Endothelial cell of umbilical vein (primary cell): Measurements from ENCODE around the gene ATP1B3. TPM values are rescaled to one million over a fixed set of nuclear protein-coding genes. Genes with fewer than 3 reads are reported as not detected.
"Not testable (repeated sequence)": the region's sequence is repeated elsewhere in the genome, so short reads cannot be mapped to it uniquely, and the experiment has no call there.

ENCODE experiments used
- BruUV-seq: library from RNA; stranded (reverse); fragments of 400-500 nt; replicated peaks from 2 replicates; lab custom pipeline; 2021; lab: Mats Ljungman, UMichigan
- CTCF ChIA-PET: fragments of 300-600, 350-600 bp; sonication (Branson Sonifier 250); formaldehyde crosslinking; loops from one replicate; lab custom pipeline; 2021; ENCODE audit warnings: antibody characterized with exemption, inconsistent platforms; lab: Charles Lee
- POLR2A ChIA-PET: fragments of 300-600, 350-600 bp; sonication (Branson Sonifier 250); formaldehyde crosslinking; loops from one replicate; lab custom pipeline; 2021; ENCODE audit warnings: antibody characterized with exemption, inconsistent platforms; lab: Charles Lee
- DNase-seq: peaks from one replicate; pipeline ENCODE4 v3.0.0-alpha.2; 2011; ENCODE audit warnings: low read depth, low spot score
- FAIRE-seq: peaks from 2 replicates; lab custom pipeline; 2011; peaks lifted over from hg19 to GRCh38; lab: Jason Lieb, UNC
- H2AFZ ChIP-seq: 2 replicates; pipeline ENCODE4 v1.6.0; 2012; ENCODE audit warnings: low read depth, low read length, control low read depth, inconsistent platforms
- H3K27ac ChIP-seq: 2 replicates; pipeline ENCODE4 v1.5.1; 2011; ENCODE audit warnings: low read depth, mild to moderate bottlenecking, control low read depth, low read length, moderate library complexity; ENCODE audit not compliant: insufficient read depth
- H3K27me3 ChIP-seq, 2 experiments: 2 replicates each; pipeline versions ENCODE4 v1.6.0 to v1.6.1; 2011; ENCODE audit warnings: low read length in 2 of 2, mixed read lengths in 1 of 2; ENCODE audit not compliant: control insufficient read depth in 2 of 2, insufficient read depth in 2 of 2
- H3K36me3 ChIP-seq, 2 experiments: 2 replicates in 1 of 2; 3 replicates in 1 of 2; pipeline ENCODE4 v1.5.1; 2011; ENCODE audit warnings: low read length in 2 of 2, mild to moderate bottlenecking in 1 of 2, moderate library complexity in 1 of 2; ENCODE audit not compliant: control insufficient read depth in 2 of 2, insufficient read depth in 2 of 2; ENCODE audit errors: extremely low read depth in 1 of 2
- H3K4me1 ChIP-seq: 3 replicates; pipeline ENCODE4 v1.5.1; 2011; ENCODE audit warnings: mild to moderate bottlenecking, low read length; ENCODE audit not compliant: control insufficient read depth, insufficient read depth; ENCODE audit errors: extremely low read depth
- H3K4me2 ChIP-seq: 2 replicates; pipeline ENCODE4 v1.6.1; 2011; ENCODE audit warnings: low read length, control low read depth, mixed read lengths; ENCODE audit not compliant: insufficient read depth
- H3K4me3 ChIP-seq, 3 experiments: fragments of 200-600 bp in 1 of 3; sonication (generic), shearing (Covaris generic) in 1 of 3; replicated peaks in 1 of 3; 2 replicates each; pipeline ENCODE4 v1.5.1; 2011 to 2016; ENCODE audit warnings: control low read depth in 3 of 3, low read length in 3 of 3, mild to moderate bottlenecking in 2 of 3, inconsistent platforms in 1 of 3, low read depth in 1 of 3, moderate library complexity in 1 of 3; ENCODE audit not compliant: insufficient read depth in 1 of 3
- H3K79me2 ChIP-seq: 2 replicates; pipeline ENCODE4 v1.6.0; 2012; ENCODE audit warnings: low read length, inconsistent platforms; ENCODE audit not compliant: control insufficient read depth, insufficient read depth
- H3K9ac ChIP-seq: replicated peaks from 2 replicates; pipeline ENCODE3; 2011; ENCODE audit warnings: low read length, control low read depth; ENCODE audit not compliant: insufficient read depth; ENCODE audit errors: extremely low read depth
- H3K9me1 ChIP-seq: replicated peaks from 3 replicates; pipeline ENCODE4 v1.6.0; 2011; ENCODE audit warnings: mild to moderate bottlenecking, low read length; ENCODE audit not compliant: control insufficient read depth, insufficient read depth; ENCODE audit errors: extremely low read depth
- H3K9me3 ChIP-seq: replicated peaks from 2 replicates; pipeline ENCODE4 v1.5.1; 2012; ENCODE audit warnings: low read length, inconsistent platforms; ENCODE audit not compliant: control insufficient read depth, insufficient read depth
- H4K20me1 ChIP-seq: replicated peaks from 2 replicates; pipeline ENCODE3; 2011; ENCODE audit warnings: mild to moderate bottlenecking, low read length; ENCODE audit not compliant: control insufficient read depth, insufficient read depth; ENCODE audit errors: extremely low read depth
- JUN ChIP-seq: IDR thresholded peaks from 2 replicates; pipeline ENCODE4 v1.6.1; 2011; ENCODE audit warnings: borderline replicate concordance, low read depth; ENCODE audit not compliant: insufficient read length, insufficient read depth
- dilution Hi-C: fragments of 300-500 bp; cut with MboI; formaldehyde crosslinking; loops from one replicate; pipeline ENCODE4 v1.15.0; 2019; ENCODE audit warnings: low sequenced_read_pairs; ENCODE audit not compliant: extremely low pct_ligation_motif_present
- intact Hi-C: fragments of 100-400 bp; cut with micrococcal nuclease; formaldehyde crosslinking; loops from one replicate; pipeline ENCODE4 v1.10.0; 2022
- polyA plus RNA-seq, 4 experiments: library from polyadenylated mRNA; depleted of rRNA in 3 of 4; stranded (reverse) in 3 of 4; unstranded in 1 of 4; fragments of >200 nt; gene quantifications; 2 replicates each; pipeline versions ENCODE4 v1.2.1 to v1.2.3, GENCODE V29; 2011 to 2012; ENCODE audit warnings: missing spikeins in 1 of 4
- total RNA-seq: library from RNA; stranded (reverse); gene quantifications from 2 replicates; pipeline ENCODE4 v1.2.3, GENCODE V29; 2021
- TF ChIP-seq, protein P1 (sequence below): IDR thresholded peaks from 2 replicates; pipeline ENCODE4 v1.6.1; 2011; ENCODE audit not compliant: insufficient read depth, insufficient read length

The ATP1B3 gene
- total and polyA plus RNA-seq, 2 donors (not counting 3 experiments of a cell fraction or from before 2014, with no cell fraction given): 227 to 279 TPM

DNA sequence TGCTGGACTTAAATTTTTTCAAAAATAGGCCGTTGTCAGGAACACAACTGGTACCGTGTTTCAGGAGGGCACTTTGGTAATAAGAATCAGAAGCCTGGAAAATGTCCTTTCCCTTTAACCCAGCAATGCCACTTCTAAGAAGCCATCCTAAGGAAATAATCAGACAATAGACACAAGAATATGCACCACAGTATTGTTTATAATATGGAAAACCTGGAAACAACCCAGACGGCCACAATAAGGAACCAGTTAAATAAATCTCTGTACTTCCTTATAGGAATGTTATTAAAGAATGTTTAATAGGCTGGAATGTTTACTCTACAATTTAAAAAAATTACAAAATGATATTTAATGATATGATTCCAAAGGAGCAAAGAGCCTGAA is 30.4 kb upstream of the ATP1B3 start:
- H3K36me3 ChIP-seq: no peaks in the 10 kb centered on the region
- H3K27me3 ChIP-seq: no peaks in the 10 kb centered on the region
- peaks cover 15% of the 10 kb centered on the region for H3K4me1 ChIP-seq
- dilution Hi-C loops (no loop called here), intact Hi-C loops (no loop called here)
- ChIA-PET POLR2A (no interaction called here), CTCF (interaction anchor here (1.4 to 1.5 kb wide), 2 partner anchors 17 to 49 kb away, joined by 3 read pairs; no protein-coding TSS in a partner anchor)
- H3K4me3 ChIP-seq: no peak overlapping the region
- no TSS peak for BruUV-seq
- DNase-seq: peak; percentile 60
- H3K4me2 ChIP-seq: no peak overlapping the region
- no peaks in the 10 kb centered on the region for H3K9me3 ChIP-seq
- H3K9me1 ChIP-seq: no peaks in the 10 kb centered on the region
- TF ChIP-seq, protein P1, sequence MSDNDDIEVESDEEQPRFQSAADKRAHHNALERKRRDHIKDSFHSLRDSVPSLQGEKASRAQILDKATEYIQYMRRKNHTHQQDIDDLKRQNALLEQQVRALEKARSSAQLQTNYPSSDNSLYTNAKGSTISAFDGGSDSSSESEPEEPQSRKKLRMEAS: no peak
- no peak for TF ChIP-seq JUN
- no peak for FAIRE-seq
- H3K79me2 ChIP-seq: no peaks in the 10 kb centered on the region
- no peaks in the 10 kb centered on the region for H4K20me1 ChIP-seq
- peak overlapping the region; percentile 9 for H2AFZ ChIP-seq
- H3K27ac ChIP-seq: no peak overlapping the region
- H3K9ac ChIP-seq: no peak overlapping the region

- H3K79me2 ChIP-seq, FAIRE-seq, DNase-seq, H4K20me1 ChIP-seq, H3K9ac ChIP-seq, POLR2A ChIA-PET, H2AFZ ChIP-seq, H3K4me2 ChIP-seq, H3K4me3 ChIP-seq, H3K27me3 ChIP-seq, intact Hi-C loops, H3K36me3 ChIP-seq, H3K27ac ChIP-seq, H3K9me1 ChIP-seq, dilution Hi-C loops, BruUV-seq, H3K9me3 ChIP-seq: not testable (repeated sequence)
- H3K4me1 ChIP-seq: peaks cover 12% of the 10 kb centered on the region
- CTCF ChIA-PET: interaction anchor here (0.8 kb wide), 1 partner anchor 27 kb away, joined by 3 read pairs; no protein-coding TSS in a partner anchor
Observed at GRCh38 chr3:141848159-141848748, 28.2 kb upstream of the ATP1B3 start.
